Measurements from ENCODE around the gene CPNE7.

DNA sequence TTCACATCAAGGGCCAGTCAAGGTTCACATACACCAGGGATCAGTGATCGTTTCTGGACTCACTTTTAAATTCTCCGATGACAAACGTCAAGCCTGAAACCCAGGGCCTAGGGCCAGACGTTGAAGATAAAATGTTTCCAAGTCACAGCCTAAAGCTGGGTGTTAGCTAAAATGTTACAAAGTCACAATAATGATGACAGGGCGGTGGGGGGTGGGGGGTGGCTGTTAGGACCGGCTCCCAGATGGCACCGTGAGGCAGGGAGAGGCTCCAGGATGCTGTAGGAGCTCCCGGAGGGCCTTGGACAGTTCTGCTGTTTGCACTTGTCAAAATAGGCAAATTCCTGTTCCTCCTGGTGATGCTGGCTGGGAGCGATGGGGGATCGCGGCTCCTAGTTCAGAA is 31.4 kb upstream of the CPNE7 start:
- TF ChIP-seq POLR2A (IDR thresholded peaks at IDR 0.05; ENCODE audit: low read length): no peak
- TF ChIP-seq GATA1 (IDR thresholded peaks at IDR 0.05; ENCODE audit: low read depth, low read length): no peak

Data from erythroblast (primary cell).